Cerebellar nuclear complex (tissue), 1 donor: Measurements from ENCODE around the gene KAZN.

Experiments used
- DNase-seq, 2 experiments: peaks; one replicate each; lab custom pipeline; 2025; lab: John Stamatoyannopoulos, UW

The KAZN gene

GRCh38 chr1:15094719-15095495, 496.4 kb downstream of the KAZN start:
- DNase-seq, result no peak

- DNase-seq, result no peak
These were observed 497.0 kb downstream of the KAZN start for GRCh38 chr1:15095496-15095875.

GRCh38 chr1:15096293-15096692, 497.8 kb downstream of the KAZN start:
- DNase-seq, result no peak

GRCh38 chr1:15098176-15099125, 500.0 kb downstream of the KAZN start:
- no peak for DNase-seq

GRCh38 chr1:15099441-15100120, 501.1 kb downstream of the KAZN start:
- DNase-seq, result no peak

GRCh38 chr1:15100121-15100879, 501.8 kb downstream of the KAZN start:
- DNase-seq, result peak in 1 of 2 experiments; percentile 52

- DNase-seq, result no peak
These were observed 502.6 kb downstream of the KAZN start for GRCh38 chr1:15100880-15101760.

GRCh38 chr1:15101801-15102200, 503.3 kb downstream of the KAZN start:
- DNase-seq, result no peak

GRCh38 chr1:15102646-15103045, 504.2 kb downstream of the KAZN start:
- no peak for DNase-seq

GRCh38 chr1:15103211-15103610, 504.7 kb downstream of the KAZN start:
- DNase-seq, result no peak

- DNase-seq, result no peak
These were observed 505.4 kb downstream of the KAZN start for GRCh38 chr1:15103906-15104305.

GRCh38 chr1:15104768-15105167, 506.3 kb downstream of the KAZN start:
- DNase-seq, result no peak

GRCh38 chr1:15106608-15107007, 508.1 kb downstream of the KAZN start:
- DNase-seq, result no peak

- no peak for DNase-seq
These were observed 508.7 kb downstream of the KAZN start for GRCh38 chr1:15107058-15107687.

- no peak for DNase-seq
These were observed 509.4 kb downstream of the KAZN start for GRCh38 chr1:15107911-15108310.

- no peak for DNase-seq
These were observed 511.8 kb downstream of the KAZN start for GRCh38 chr1:15110128-15110866.

- DNase-seq, result no peak
These were observed 512.4 kb downstream of the KAZN start for GRCh38 chr1:15110867-15111230.

GRCh38 chr1:15113146-15113545, 514.7 kb downstream of the KAZN start:
- DNase-seq, result no peak

GRCh38 chr1:15114884-15115283, 516.4 kb downstream of the KAZN start:
- DNase-seq, result no peak
